ENCODE measurements around the gene CALR.
"Not testable (repeated sequence)": the region's sequence is repeated elsewhere in the genome, so short reads cannot be mapped to it uniquely, and the experiment has no call there.

The CALR gene

GRCh38 chr19:12953799-12954611 lies 15.6 kb downstream of the CALR start:
- DNase-seq = peak; percentile 26

GRCh38 chr19:12954612-12954962 lies 16.2 kb downstream of the CALR start:
- no peak for DNase-seq

- not testable (repeated sequence) for DNase-seq
Measured at GRCh38 chr19:12955575-12955974, 17.2 kb downstream of the CALR start.

GRCh38 chr19:12955996-12956395 lies 17.6 kb downstream of the CALR start:
- no peak for DNase-seq

- peak; percentile 85 for DNase-seq
Measured at GRCh38 chr19:12956446-12957388, 18.3 kb downstream of the CALR start, which contains the start of gene GADD45GIP1. GADD45GIP1 (minus strand) TSS chr19:12957223; CDS start chr19:12957212, 11 bp downstream.

GRCh38 chr19:12957389-12957952 lies 19.1 kb downstream of the CALR start:
- not testable (repeated sequence) for DNase-seq

- no peak for DNase-seq
Measured at GRCh38 chr19:12959481-12959880, 21.1 kb downstream of the CALR start.

GRCh38 chr19:12965017-12965811 lies 26.8 kb downstream of the CALR start:
- DNase-seq = peak; percentile 86

- DNase-seq = no peak
Measured at GRCh38 chr19:12965812-12966135, 27.4 kb downstream of the CALR start.

- DNase-seq = no peak
Measured at GRCh38 chr19:12967907-12968306, 29.5 kb downstream of the CALR start.

GRCh38 chr19:12969292-12969988 lies 31.0 kb downstream of the CALR start, which contains the start of gene DAND5:
DAND5 (plus strand) TSS chr19:12969576; CDS start chr19:12969661, 85 bp downstream.
- DNase-seq = no peak

GRCh38 chr19:12970070-12970820 lies 31.8 kb downstream of the CALR start:
- DNase-seq = no peak

GRCh38 chr19:12973236-12973635 lies 34.8 kb downstream of the CALR start:
- no peak for DNase-seq

- no peak for DNase-seq
Measured at GRCh38 chr19:12974301-12975220, 36.2 kb downstream of the CALR start.

- no peak for DNase-seq
Measured at GRCh38 chr19:12975221-12975741, 36.9 kb downstream of the CALR start.

- not testable (repeated sequence) for DNase-seq
Measured at GRCh38 chr19:12976109-12976508, 37.7 kb downstream of the CALR start.

GRCh38 chr19:12979974-12980373 lies 41.6 kb downstream of the CALR start:
- no peak for DNase-seq

GRCh38 chr19:12982648-12983047 lies 44.2 kb downstream of the CALR start:
- DNase-seq = no peak

- DNase-seq = no peak
Measured at GRCh38 chr19:12983091-12983490, 44.7 kb downstream of the CALR start.

Measured in suppressor macrophage treated with lipopolysaccharide for 4 hours (primary cell).